BLaER1 (cell line): ENCODE results near the gene ORM1.

Experiments used
- H3K27ac ChIP-seq: shearing (Covaris generic); formaldehyde crosslinking; 2 replicates; pipeline ENCODE4 v1.8.1; 2022
- H3K27me3 ChIP-seq: shearing (Covaris generic); formaldehyde crosslinking; 2 replicates; pipeline ENCODE4 v1.8.1; 2022
- H3K36me3 ChIP-seq: shearing (Covaris generic); formaldehyde crosslinking; 2 replicates; pipeline ENCODE4 v1.8.1; 2022
- H3K4me1 ChIP-seq: shearing (Covaris generic); formaldehyde crosslinking; 2 replicates; pipeline ENCODE4 v1.8.1; 2022
- H3K4me2 ChIP-seq: shearing (Covaris generic); formaldehyde crosslinking; 2 replicates; pipeline ENCODE4 v1.8.1; 2022
- H3K4me3 ChIP-seq: shearing (Covaris generic); formaldehyde crosslinking; 2 replicates; pipeline ENCODE4 v1.8.1; 2022
- H3K9ac ChIP-seq: shearing (Covaris generic); formaldehyde crosslinking; 2 replicates; pipeline ENCODE4 v1.8.1; 2022
- H3K9me3 ChIP-seq: shearing (Covaris generic); formaldehyde crosslinking; 2 replicates; pipeline ENCODE4 v1.8.1; 2022
- H4K20me1 ChIP-seq: shearing (Covaris generic); formaldehyde crosslinking; 2 replicates; pipeline ENCODE4 v1.8.1; 2022
- Cebpa-rat ChIP-seq: shearing (Covaris generic); IDR thresholded peaks from 2 replicates; pipeline ENCODE4 v1.8.1; 2022

ORM1 gene

GRCh38 chr9:114371343-114371944 lies 48.5 kb downstream of the ORM1 start:
- Histone ChIP-seq H3K27me3 (no peaks in the 10 kb centered on the region), H3K27ac (peak overlapping the region; percentile 100), H3K4me3 (peak overlapping the region; percentile 57), H3K36me3 (peaks cover 51% of the 10 kb centered on the region), H3K9ac (peak overlapping the region; percentile 93), H3K4me1 (peaks cover 92% of the 10 kb centered on the region), H3K4me2 (peak overlapping the region; percentile 98), H3K9me3 (no peaks in the 10 kb centered on the region), H4K20me1 (no peaks in the 10 kb centered on the region)
- no peak for TF ChIP-seq Cebpa-rat

- Histone ChIP-seq H3K4me3 (peak overlapping the region; percentile 57), H3K27ac (peak overlapping the region; percentile 100), H3K9me3 (no peaks in the 10 kb centered on the region), H4K20me1 (no peaks in the 10 kb centered on the region), H3K36me3 (peaks cover 56% of the 10 kb centered on the region), H3K4me2 (peak overlapping the region; percentile 98), H3K9ac (peak overlapping the region; percentile 93), H3K27me3 (no peaks in the 10 kb centered on the region), H3K4me1 (peaks cover 92% of the 10 kb centered on the region)
- TF ChIP-seq Cebpa-rat = no peak
These were observed 49.3 kb downstream of the ORM1 start for GRCh38 chr9:114371973-114372917.

- H3K9ac ChIP-seq = peak overlapping the region; percentile 93
- H3K36me3 ChIP-seq = peaks cover 56% of the 10 kb centered on the region
- TF ChIP-seq Cebpa-rat = peak; percentile 97
- no peaks in the 10 kb centered on the region for H3K9me3 ChIP-seq
- no peaks in the 10 kb centered on the region for H3K27me3 ChIP-seq
- no peaks in the 10 kb centered on the region for H4K20me1 ChIP-seq
- peaks cover 92% of the 10 kb centered on the region for H3K4me1 ChIP-seq
- peak overlapping the region; percentile 57 for H3K4me3 ChIP-seq
- H3K4me2 ChIP-seq = peak overlapping the region; percentile 98
- peak overlapping the region; percentile 100 for H3K27ac ChIP-seq
These were observed 50.1 kb downstream of the ORM1 start for GRCh38 chr9:114372921-114373448.

- no peaks in the 10 kb centered on the region for H3K9me3 ChIP-seq
- no peaks in the 10 kb centered on the region for H3K27me3 ChIP-seq
- peaks cover 56% of the 10 kb centered on the region for H3K36me3 ChIP-seq
- H4K20me1 ChIP-seq = peaks cover 6% of the 10 kb centered on the region; the same call in 1 of the 2 replicates
- H3K4me3 ChIP-seq = peak overlapping the region; percentile 45; the same call in 1 of the 2 replicates
- peak overlapping the region; percentile 90 for H3K9ac ChIP-seq
- H3K4me1 ChIP-seq = peaks cover 92% of the 10 kb centered on the region
- H3K4me2 ChIP-seq = peak overlapping the region; percentile 98
- H3K27ac ChIP-seq = peak overlapping the region; percentile 100
- no peak for TF ChIP-seq Cebpa-rat
These were observed 51.2 kb downstream of the ORM1 start for GRCh38 chr9:114373960-114374730.

- Histone ChIP-seq H3K27ac (peak overlapping the region; percentile 100), H3K36me3 (peaks cover 63% of the 10 kb centered on the region), H3K9ac (peak overlapping the region; percentile 90; the same call in 1 of the 2 replicates)
These were observed 52.0 kb downstream of the ORM1 start for GRCh38 chr9:114374936-114375335.

GRCh38 chr9:114375386-114376175 lies 52.7 kb downstream of the ORM1 start:
- no peak for TF ChIP-seq Cebpa-rat
- Histone ChIP-seq H3K4me2 (peak overlapping the region; percentile 98), H4K20me1 (peaks cover 9% of the 10 kb centered on the region; the same call in 1 of the 2 replicates), H3K4me1 (peaks cover 90% of the 10 kb centered on the region), H3K4me3 (no peak overlapping the region), H3K9me3 (no peaks in the 10 kb centered on the region), H3K36me3 (peaks cover 69% of the 10 kb centered on the region), H3K27me3 (no peaks in the 10 kb centered on the region), H3K27ac (peak overlapping the region; percentile 100), H3K9ac (peak overlapping the region; percentile 90; the same call in 1 of the 2 replicates)

More at GRCh38 chr9:114374936-114375335, 52.0 kb downstream of the ORM1 start:
- peak overlapping the region; percentile 98 for H3K4me2 ChIP-seq
- no peaks in the 10 kb centered on the region for H3K27me3 ChIP-seq
- peaks cover 9% of the 10 kb centered on the region; the same call in 1 of the 2 replicates for H4K20me1 ChIP-seq
- no peaks in the 10 kb centered on the region for H3K9me3 ChIP-seq
- no peak overlapping the region for H3K4me3 ChIP-seq
- peaks cover 92% of the 10 kb centered on the region for H3K4me1 ChIP-seq
- no peak for TF ChIP-seq Cebpa-rat
